PFSK-1 (cell line): Measurements from ENCODE around the gene ABHD16A.

ENCODE experiments used
- FOXP2 ChIP-seq: optimal IDR thresholded peaks from 2 replicates; pipeline ENCODE3; 2011; ENCODE audit warnings: borderline replicate concordance, control low read depth, inconsistent platforms; ENCODE audit not compliant: insufficient read depth; ENCODE audit errors: extremely low read length, extremely low read depth
- POLR2AphosphoS5 ChIP-seq: IDR thresholded peaks from 2 replicates; pipeline ENCODE4 v1.6.1; 2012; ENCODE audit warnings: low read depth, mild to moderate bottlenecking, control low read depth, low read length, moderate library complexity
- SIN3A ChIP-seq: IDR thresholded peaks from 2 replicates; pipeline ENCODE4 v1.6.1; 2012; ENCODE audit warnings: mild to moderate bottlenecking, low read length, moderate library complexity, borderline replicate concordance; ENCODE audit not compliant: insufficient read depth
- TAF1 ChIP-seq: IDR thresholded peaks from 2 replicates; pipeline ENCODE4 v1.6.1; 2012; ENCODE audit warnings: low read length, control low read depth, borderline replicate concordance; ENCODE audit not compliant: insufficient read depth
- TF ChIP-seq, protein P1 (sequence below), 2 experiments: IDR thresholded peaks; 2 replicates each; pipeline versions ENCODE4 v1.6.1 to v1.8.0; 2011 to 2012; ENCODE audit warnings: low read depth in 2 of 2, low read length in 2 of 2, control low read depth in 1 of 2, inconsistent platforms in 1 of 2, mild to moderate bottlenecking in 1 of 2, moderate library complexity in 1 of 2; ENCODE audit not compliant: insufficient read depth in 1 of 2

The ABHD16A gene

DNA sequence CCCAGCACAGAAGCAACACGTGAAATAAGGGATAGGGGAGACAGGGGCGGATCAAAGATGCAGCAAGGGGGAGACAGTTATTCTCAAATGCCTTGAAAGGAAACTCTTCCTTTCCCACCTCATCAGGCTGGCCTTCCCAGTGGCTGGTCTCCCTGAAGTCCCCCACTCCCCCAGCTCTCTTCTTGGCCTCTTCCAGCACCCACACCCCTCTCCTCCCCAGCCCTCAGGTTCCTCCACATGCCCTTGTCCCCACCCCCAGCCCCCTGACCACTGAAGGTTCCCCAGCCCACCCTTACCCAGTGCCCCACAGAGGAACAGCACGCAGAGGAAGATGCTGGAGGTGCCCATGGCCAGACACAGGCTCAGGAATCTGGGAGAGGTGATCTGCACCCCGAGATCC, 10.3 kb upstream of the ABHD16A start:
- TF ChIP-seq SIN3A = no peak
- no peak for TF ChIP-seq TAF1
- no peak for TF ChIP-seq FOXP2
- no peak for TF ChIP-seq POLR2AphosphoS5
- TF ChIP-seq, protein P1, sequence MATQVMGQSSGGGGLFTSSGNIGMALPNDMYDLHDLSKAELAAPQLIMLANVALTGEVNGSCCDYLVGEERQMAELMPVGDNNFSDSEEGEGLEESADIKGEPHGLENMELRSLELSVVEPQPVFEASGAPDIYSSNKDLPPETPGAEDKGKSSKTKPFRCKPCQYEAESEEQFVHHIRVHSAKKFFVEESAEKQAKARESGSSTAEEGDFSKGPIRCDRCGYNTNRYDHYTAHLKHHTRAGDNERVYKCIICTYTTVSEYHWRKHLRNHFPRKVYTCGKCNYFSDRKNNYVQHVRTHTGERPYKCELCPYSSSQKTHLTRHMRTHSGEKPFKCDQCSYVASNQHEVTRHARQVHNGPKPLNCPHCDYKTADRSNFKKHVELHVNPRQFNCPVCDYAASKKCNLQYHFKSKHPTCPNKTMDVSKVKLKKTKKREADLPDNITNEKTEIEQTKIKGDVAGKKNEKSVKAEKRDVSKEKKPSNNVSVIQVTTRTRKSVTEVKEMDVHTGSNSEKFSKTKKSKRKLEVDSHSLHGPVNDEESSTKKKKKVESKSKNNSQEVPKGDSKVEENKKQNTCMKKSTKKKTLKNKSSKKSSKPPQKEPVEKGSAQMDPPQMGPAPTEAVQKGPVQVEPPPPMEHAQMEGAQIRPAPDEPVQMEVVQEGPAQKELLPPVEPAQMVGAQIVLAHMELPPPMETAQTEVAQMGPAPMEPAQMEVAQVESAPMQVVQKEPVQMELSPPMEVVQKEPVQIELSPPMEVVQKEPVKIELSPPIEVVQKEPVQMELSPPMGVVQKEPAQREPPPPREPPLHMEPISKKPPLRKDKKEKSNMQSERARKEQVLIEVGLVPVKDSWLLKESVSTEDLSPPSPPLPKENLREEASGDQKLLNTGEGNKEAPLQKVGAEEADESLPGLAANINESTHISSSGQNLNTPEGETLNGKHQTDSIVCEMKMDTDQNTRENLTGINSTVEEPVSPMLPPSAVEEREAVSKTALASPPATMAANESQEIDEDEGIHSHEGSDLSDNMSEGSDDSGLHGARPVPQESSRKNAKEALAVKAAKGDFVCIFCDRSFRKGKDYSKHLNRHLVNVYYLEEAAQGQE (IDR thresholded peaks at IDR 0.05; ENCODE audit: insufficient read depth in 1 of 2, low read depth in 2 of 2, low read length in 2 of 2) = no peak

DNA sequence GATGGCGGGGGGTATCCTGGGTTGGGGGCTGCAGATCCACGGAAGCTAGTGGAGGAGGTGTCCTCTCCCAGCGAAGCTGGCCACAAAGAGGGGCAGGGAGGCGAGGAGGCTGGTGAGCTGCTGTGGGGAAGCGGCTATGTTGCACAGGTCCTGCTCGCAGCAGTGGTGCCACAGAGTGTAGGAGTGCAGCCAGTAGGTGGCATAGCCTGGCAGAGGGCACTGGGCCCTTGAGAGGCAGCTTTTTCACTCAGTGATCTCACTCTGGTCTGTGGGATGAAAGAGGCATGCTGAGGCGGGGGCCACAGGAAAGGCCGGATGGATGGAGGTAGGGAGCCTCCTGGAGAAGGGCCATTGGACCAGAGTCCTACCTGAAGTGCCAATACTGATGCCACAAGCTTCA, 9.2 kb upstream of the ABHD16A start:
- no peak for TF ChIP-seq FOXP2
- TF ChIP-seq POLR2AphosphoS5 = no peak

DNA sequence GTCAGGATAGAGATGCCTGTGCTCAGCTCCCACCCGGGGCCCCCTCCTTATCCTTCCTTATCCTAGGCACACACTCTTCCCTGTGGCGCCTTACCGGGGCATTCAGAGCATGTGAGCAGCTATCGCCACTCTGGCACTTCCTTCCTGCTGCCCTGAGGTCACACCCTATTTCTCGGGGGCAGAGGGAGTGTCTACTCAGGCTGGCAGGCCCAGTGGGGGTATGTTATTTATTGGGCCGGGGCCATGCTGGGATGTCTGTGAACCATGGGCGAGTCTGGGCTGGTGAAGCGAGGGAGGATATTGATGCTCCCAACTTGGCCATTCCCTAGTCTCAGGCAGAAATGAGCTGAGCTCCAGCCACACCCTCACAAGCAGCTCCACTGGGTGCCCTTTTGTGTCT, 8.1 kb upstream of the ABHD16A start:
- TF ChIP-seq, protein P1 (IDR thresholded peaks at IDR 0.05; ENCODE audit: insufficient read depth in 1 of 2, low read depth in 2 of 2, low read length in 2 of 2) = no peak
- no peak for TF ChIP-seq POLR2AphosphoS5
- TF ChIP-seq TAF1 = no peak
- TF ChIP-seq FOXP2 = no peak
- TF ChIP-seq SIN3A = no peak

DNA sequence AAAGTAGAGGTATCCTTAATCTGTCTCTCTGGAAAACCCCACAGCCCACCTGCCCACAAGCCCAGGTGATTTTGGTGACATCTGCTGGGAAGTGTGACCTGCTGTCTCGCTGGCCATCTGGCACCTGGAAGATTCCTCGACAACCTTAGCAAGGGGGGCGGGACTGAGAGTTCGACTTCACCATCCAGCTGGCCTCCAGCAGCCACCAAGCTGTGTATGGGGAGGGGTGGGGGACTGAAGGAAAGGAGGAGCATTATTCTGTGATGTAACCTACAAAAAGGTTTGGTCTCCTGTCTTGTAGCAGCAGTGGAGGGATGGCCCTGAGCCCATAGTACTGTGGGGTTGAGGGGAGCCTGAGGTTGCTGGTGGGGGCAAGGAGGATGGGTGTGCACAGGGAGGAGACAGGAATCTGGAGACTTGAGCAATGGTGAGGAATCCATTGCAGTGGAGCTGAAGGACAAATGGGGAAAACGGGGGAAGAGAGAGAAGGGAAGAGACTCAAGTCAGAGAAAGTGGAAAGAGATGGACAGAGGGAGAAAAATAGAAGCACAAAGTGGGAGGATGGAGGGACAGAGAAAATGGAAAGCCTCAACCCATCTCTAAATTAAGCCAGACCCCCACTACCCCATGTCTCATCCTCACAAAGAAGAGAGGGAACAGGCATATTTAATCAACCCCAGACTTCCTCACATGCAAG, 7.5 kb upstream of the ABHD16A start:
- TF ChIP-seq SIN3A (no peak), FOXP2 (no peak), POLR2AphosphoS5 (no peak), TAF1 (no peak)
- TF ChIP-seq, protein P1 (IDR thresholded peaks at IDR 0.05; ENCODE audit: insufficient read depth in 1 of 2, low read depth in 2 of 2, low read length in 2 of 2) = no peak

DNA sequence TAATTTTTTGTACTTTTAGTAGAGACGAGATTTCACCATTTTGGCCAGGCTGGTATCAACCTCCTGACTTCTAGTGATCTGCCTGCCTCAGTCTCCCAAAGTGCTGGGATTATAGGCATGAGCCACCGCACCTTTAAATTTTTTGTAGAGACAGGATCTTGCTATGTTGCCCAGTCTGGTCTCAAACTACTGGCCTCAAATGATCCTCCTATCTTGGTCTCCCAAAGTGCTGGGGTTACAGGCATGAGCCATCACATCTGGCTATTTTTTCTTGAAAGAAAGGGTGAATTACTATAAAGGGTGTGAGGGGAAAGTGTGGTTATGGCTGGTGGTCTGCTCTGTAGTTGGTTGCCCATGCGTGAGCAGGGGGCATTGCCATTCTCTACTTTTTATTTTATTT, 5.1 kb upstream of the ABHD16A start:
- TF ChIP-seq FOXP2 = no peak
- TF ChIP-seq TAF1 = no peak
- no peak for TF ChIP-seq SIN3A
- TF ChIP-seq POLR2AphosphoS5 = no peak
- TF ChIP-seq, protein P1 (IDR thresholded peaks at IDR 0.05; ENCODE audit: insufficient read depth in 1 of 2, low read depth in 2 of 2, low read length in 2 of 2) = no peak
